Retinal pigment epithelial cell (primary cell): ENCODE measurements around the gene MAPKAP1.

ENCODE experiments used
- DNase-seq: peaks from one replicate; pipeline ENCODE4 v3.0.0-alpha.2; 2010; ENCODE audit warnings: low read depth
- H3K4me3 ChIP-seq: 2 replicates; pipeline ENCODE4 v1.5.1; 2011; ENCODE audit warnings: mild to moderate bottlenecking, low read length, control low read depth, moderate library complexity
- CTCF ChIP-seq: conservative IDR thresholded peaks from 2 replicates; pipeline ENCODE4 v1.5.1; 2011; ENCODE audit warnings: low read depth, low read length, control low read depth, inconsistent platforms

The MAPKAP1 gene

DNA sequence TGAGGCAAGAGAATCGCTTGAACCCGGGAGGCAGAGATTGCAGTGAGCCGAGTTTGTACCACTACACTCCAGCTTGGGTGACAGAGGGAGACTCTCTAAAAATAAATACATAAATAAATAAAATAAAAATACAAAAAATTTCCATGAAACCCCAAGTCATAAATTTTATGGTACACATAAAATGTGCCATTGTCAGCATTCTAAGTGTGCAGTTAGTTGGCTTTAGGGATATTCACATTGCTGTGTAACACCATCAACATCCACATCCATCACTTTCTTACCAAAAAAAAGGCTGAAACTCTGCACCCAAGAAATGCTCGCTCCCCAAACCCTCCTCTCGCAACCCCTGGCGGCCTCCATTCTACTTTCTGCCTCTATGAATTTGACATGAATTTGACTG lies 310.2 kb downstream of the MAPKAP1 start:
- DNase-seq, result no peak
- H3K4me3 ChIP-seq, result no peak overlapping the region
- no peak for TF ChIP-seq CTCF

DNA sequence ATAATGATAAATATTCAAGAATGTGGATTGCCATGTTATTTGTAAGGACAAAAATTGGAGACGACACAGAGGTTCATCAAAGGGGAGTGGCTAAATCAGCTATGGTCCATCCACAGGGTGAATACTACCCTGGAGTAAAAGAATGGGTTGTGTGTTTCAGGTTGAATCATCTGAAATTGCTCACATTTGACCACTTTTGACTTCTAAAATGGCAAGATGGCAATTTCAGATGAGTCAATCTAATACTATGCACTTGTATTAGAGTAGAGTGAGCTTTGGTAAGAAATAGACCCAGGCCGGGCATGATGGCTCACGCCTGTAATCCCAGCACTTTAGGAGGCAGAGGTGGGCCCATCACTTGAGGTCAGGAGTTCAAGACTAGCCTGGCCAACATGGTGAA lies 313.6 kb downstream of the MAPKAP1 start:
- no peak for TF ChIP-seq CTCF
- no peak overlapping the region for H3K4me3 ChIP-seq
- DNase-seq, result no peak

DNA sequence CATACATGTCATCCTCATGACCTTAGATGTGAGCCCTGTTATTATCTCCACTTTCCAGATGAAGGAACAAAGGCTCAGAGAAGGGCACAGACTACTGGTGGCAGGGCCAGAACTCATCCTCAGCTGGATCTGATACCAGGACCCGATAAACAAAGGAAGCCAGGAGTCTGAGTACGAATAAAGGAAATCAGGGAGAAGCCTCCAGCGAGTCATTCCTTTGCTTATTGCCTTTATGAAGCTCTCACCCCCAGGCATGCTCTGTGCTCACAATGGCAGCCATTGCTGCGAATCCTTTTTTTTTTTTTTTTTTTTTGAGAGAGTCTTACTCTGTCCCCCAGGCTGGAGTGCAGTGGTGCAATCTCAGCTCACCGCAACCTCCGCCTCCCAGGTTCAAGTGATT lies 315.3 kb downstream of the MAPKAP1 start:
- H3K4me3 ChIP-seq, result no peak overlapping the region
- no peak for DNase-seq
- no peak for TF ChIP-seq CTCF

DNA sequence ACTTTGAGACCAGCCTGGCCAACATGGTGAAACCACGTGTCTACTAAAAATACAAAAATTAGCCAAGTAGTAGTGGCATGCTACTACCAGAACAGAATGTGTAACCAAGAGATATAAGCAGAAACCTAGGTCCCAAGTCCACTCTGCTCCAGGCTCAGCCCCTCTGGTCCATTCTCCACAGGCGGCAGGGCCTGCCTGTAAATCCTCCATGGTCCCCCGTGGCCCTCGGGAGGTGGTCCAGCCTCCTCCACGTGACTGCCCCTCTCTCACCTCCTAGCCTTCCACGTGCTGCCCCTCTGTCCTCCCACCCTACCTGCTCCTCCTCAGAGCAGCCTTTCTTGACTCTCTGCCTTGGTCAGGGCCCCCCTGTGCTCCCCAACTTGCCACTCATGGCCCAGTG lies 318.0 kb downstream of the MAPKAP1 start:
- no peak for TF ChIP-seq CTCF
- no peak overlapping the region for H3K4me3 ChIP-seq
- DNase-seq, result no peak

DNA sequence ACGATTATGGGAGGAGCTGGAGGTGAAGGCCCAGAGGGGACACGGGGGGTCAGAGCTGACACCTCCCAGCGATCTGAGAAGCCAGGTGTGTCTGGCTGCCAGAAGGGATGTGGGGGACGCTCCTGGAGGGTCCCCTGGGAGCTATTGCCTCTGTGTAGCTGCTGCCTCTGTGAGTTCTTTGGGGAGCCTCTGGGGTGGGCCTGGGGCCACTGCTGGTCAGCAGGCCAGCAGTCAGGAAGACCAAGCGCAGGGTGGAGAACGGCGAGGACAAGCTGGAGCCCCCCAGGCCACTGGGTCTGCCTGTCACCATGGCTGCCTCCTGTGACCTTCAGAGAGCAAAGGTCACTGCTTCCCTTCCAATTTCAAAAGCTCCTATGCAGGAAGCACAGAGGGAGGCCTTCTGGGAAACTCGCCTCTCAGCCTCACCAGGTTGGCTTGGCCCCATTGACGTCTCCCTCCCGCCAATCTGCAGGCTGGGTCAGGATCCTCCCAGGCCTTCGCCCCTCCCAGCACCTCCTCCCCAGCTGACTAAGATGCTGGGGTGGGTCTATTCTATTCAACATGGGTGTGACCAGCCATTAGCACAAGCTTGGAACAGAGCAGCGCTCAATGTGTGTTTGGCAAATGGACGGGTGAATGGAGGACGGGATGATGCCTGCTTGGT lies 319.0 kb downstream of the MAPKAP1 start:
- TF ChIP-seq CTCF, result no peak
- DNase-seq, result no peak
- H3K4me3 ChIP-seq, result no peak overlapping the region
